Activated gamma-delta T cell treated with anti-CD3 and anti-CD28 coated beads, Interleukin-2, amount 50 U/mL, for 16 hours (primary cell): ENCODE data around the gene CDH9.
"Not testable (repeated sequence)": the region's sequence is repeated elsewhere in the genome, so short reads cannot be mapped to it uniquely, and the experiment has no call there.

Experiments
- DNase-seq: peaks from one replicate; pipeline ENCODE4 v3.0.0-alpha.2; 2020; ENCODE audit warnings: low read depth

The CDH9 gene

DNA sequence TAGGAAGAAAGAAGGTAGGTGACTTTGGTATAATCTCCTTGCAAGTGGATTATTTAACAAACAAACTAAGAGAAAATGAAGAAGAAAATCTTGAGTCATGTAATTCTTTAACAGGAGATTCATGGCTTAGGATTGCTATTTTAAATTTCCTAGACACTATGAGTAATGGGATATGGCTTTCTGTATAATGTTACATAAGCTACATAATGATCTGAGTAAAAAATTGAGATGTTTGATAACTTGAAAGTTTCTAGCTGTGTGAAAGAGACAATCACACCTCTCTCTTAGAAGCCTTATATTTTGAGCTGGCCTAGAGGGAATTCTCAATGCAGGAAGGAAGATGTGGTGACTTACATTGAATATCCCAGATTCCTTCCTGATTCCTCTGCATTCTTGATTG is 92.5 kb downstream of the CDH9 start:
- DNase-seq, result no peak

DNA sequence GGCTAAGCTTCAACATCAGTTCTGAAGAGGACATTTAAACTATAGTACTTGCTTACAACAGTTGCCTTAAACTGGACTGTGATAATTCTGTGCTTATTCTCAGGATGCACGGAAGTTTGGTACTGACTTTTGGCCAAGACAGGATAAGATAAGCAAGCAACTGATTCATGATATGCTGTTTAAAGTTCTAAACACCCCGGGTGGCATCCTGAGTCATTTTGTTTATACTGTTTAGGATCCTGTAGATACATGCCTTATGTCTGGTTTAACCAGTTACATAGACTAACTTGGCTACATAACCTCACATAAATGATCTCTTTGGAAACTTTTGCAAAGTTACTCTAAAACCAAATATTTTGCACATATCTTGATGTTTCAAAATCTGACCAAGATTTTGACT is 95.9 kb downstream of the CDH9 start:
- no peak for DNase-seq

DNA sequence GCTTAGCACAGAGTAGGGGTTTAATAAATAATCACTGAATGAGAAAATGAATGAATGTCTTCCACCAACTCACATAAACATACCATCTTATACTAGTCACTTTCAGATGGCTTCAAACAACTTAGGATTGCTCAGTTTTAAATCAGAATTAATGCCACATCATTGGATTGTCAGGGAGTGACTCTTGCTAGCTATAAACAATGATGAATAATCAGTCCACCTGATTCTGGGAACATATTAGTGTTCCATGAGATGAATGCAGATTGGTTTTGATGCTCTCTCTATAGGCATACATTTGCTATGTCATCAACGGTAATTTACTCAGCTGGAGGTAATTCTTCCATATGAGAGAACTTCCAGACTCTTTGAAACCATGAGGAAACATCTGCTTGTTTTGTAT is 97.4 kb downstream of the CDH9 start:
- DNase-seq, result no peak

DNA sequence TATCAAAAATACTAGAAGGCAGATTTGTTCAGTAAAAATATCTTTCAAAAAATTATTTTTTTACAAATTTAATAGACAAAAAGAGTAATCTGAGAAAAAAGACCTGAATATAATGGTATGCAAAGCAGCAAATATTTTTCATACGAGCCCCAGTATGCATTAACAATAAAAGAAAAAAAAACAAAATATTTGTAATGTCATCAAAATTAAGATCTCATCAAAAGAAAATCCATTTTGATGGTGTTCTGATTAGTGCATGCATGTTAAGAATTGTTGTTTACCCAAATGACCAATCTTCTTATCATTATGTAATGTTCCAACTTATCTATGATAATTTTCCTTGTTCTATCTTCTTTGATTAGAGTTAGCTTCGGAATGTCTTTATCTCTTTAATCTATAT is 106.1 kb downstream of the CDH9 start:
- no peak for DNase-seq

DNA sequence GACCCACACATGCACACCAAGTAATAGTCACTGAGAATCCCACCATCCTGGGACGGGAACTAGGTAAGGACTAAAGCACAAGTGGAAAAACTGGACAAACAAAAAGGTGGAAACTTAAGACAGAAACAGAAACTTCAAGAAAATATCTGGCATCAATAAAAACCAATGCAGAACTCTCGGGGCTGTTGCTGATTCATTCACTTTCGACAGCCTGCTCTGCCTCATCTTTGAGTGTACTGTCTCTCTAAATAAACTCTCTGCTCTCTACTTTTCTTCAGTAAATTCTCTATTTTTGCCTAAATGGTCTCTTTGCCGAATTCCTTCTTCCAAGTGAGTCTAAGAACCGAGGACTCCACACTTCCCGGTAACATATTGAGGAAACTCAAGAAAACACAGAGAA is 116.9 kb downstream of the CDH9 start:
- no peak for DNase-seq

DNA sequence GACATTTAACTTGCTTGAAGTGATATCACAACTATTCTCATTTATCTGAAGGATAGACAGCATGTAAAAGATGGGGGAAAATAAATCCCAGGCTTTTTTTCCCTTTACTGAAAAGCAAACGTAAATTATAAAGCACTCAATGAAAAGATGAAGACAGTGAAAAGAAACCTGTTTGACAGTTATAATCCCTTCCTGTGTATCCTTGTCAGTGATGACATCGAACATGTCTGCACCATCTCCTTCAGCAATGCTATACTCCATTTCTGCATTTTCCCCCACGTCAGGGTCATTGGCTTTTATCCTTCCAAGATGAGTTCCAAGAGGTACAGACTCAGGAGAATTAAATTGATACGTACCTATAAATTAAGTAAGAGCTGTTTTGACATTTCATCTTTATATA is 134.9 kb downstream of the CDH9 start:
- DNase-seq, result no peak

DNA sequence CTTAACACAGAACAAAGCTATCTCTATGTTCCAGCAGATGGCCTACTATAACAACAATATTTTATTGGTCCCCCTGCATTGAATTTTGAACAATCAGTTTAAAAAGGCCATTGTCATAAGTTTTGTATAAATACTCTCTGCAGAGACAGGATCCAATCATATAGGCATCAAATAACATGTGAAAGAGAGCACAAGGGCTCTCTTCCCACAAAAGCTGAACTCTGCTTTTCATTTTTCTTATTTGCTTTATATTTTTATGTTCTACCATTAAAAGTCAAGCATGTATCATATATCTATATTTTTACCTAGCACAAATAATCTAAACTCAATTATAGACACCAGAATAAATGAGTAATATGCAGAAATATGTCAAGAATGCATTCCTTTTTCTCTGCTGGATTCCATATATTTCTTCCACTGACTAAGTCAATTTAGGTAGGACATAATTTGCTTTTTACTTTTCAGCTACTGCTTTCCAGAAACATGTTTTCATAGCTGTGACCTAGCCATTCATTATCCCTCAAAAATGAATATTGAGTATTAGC is 143.6 kb downstream of the CDH9 start:
- DNase-seq, result no peak

DNA sequence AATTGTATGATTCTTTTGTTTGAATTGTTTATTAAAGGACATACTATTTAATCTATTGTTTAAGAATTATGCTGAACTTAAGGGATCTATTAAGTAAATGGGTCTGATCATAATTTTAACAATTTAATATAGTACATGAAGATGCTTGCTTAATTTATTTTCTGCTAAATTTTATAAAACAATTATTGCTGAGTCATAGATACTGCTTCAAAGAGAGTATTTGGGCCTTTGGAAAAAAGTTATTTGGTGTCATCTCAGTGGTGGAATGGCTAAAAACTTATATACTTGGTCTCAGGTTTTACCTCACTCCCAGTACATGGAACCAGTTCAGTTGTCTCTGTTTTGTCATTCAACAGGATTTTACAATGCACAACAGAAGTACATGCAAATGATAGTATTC is 145.3 kb downstream of the CDH9 start:
- no peak for DNase-seq

DNA sequence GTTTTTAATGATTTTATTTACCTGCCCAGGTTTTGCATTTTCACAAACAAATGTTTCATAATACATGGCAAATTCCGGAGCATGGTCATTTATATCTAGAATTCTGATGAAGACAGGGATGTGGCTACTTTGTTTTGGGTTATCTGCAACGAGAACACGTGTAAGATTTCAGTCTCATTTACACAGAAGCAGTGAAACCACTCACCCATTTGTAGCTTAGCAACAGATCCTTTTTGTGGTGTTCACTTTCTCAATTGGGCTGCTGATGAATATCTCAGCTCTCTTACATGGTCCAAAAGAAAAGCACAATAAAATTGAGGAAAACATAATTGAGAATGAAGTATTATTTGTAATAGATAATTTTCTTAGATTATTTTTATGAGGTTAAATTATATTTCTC is 148.6 kb downstream of the CDH9 start:
- no peak for DNase-seq

DNA sequence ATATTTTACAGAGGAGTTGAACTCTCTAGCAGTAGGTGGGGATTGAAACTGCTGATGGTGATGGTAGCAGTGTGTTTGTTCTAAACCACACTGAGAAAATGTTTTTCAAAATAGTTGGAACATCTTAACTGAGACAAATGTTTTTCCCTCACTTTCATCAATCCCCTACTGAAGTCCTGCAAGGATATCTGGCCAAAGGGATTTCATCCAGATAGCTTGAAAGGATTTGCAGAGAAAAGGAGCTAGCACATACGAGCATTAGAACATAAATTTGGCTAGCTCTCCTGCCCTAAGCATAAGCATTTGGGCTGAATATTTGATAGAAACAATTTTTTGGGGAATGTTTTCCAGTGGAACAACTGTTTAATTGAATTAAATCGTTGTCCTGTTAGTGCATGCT is 153.9 kb downstream of the CDH9 start:
- DNase-seq, result no peak

DNA sequence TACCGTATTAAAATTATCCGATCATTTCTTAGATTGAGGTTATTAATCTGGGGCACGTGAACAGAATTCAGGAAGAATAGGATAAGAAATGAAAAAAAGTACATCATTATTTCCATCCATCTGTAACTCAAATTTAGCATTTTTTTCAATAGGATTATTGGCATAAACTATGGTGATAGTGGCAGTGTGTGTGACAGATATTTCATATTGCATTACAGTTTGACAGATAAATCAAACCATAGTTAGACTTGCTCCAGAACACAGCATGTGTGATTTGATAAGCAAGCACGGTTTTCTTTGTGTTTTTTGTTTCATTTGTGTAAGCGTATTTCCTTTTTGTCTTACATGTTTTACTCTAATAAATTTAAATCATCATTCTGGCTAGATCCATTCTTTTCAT is 155.0 kb downstream of the CDH9 start:
- no peak for DNase-seq

DNA sequence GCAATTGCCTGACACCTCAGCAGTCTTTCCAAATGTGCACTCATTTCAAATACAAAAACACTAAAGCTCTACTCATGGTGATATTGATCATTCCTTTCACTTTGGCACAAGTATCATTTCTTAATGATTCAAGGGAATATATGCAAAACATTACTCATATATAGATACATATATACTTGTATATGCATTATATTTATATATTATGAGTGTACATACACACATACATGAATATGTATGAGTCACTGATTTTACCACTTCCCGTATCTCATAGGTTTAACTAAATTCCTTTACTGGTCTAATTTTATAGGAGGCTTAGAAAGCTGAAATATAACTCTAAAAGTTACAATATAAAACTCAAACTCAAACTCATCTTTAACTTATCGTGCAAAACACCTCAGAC is 156.5 kb downstream of the CDH9 start:
- DNase-seq, result no peak

DNA sequence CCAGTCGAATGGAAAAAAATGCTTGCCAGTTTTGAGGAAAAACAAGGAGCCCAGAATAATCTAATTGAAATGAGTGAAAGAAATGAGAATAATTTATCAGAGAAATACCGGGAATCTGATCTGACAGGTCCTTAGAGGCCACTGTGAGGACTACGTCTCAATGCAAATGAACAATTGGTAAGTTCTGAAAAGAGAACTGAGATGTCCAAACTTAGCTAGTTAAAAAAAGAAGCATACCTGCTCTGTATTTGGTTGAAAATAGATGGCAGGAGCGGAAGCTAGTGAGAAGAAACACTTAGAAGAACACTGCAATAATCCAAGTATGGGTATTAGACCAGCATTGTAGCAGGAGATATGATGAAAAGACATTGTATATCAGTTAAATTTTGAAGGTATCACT is 161.2 kb downstream of the CDH9 start:
- no peak for DNase-seq

DNA sequence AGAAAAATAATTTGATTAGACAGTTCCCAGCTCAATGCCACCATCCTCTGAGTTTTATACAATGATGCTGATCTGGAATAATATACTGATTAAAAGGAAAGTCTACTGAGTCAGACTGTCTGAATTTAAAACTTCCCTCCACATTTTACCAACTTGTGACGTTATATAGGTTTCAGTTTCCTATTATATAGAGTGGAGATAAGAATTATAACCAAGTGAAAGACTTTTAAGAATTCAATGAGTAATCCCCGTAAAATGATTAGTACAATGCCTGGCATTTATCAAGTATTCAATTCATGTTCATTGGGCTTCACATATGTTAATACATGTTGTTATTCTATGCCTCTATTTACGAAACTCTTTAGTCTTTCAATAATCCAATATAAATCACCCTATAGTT is 166.0 kb downstream of the CDH9 start:
- DNase-seq, result no peak

DNA sequence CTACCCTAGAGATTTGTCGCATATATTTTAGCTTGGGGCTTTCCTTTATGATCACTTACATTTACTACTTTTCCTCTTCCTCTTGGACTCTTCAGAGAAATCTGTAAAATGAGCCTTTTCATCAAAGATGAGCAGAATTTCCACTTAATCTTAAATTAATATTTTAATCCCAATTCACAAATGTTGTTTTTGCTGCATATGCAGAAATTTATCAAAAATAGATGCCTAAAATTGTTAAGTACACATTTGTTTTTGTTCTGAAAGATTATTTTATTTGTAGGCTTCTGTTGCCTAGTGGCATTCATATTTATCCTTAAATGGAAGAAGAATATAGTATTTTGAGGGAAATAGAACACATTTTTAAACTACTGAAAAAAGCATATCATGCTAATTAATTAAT is 168.6 kb downstream of the CDH9 start:
- no peak for DNase-seq

DNA sequence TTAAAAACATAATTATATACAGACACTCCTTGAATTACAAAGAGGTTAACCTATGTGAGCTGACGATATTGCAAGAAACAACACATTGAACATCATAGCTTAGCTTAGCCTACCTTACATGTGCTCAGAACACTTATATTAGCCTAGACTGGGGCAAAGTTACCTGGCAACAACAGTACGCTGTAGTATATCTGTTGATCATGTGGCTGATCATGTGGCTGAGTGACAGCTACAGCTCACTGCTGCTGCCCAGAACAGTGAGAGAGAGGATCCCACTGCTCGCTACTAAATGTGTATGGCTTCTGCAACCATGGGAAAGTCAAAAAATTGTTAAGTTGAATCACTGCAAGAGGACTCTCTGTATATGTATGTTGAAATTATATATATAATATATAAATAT is 169.9 kb downstream of the CDH9 start:
- no peak for DNase-seq

DNA sequence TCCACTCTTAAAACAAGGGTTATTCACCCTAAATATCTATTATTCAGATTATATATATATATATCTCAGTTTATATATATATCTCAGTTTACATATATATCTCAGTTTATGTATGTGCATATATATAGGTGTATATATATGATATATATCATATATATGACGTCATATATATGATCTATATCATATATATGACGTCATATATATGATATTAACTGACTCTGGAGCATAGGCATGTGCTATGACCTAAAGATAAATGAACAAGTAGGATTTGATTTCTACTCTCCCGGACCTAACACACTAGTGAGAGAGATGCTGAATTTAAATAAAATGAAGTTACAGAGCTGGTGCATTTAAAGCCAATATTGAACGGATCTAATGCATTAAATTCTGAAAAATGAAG is 174.3 kb downstream of the CDH9 start:
- DNase-seq, result no peak

DNA sequence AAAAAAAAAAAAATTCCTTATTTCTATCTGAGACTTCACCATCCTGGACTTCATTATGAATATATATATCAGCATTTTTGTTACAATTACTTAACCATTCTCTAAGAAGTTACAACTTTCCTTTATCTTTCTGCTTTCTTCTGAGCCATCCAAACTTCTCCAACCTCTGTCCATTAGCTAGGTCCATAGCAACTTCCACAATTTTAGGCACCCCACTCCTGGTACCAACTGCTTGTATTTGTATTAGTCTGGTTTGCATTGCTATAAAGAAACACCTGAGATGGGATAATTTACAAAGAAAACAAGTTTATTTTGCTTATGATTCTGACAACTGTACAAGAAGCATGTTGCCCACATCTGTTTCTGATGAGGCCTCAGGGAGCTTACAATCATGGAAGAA is 182.1 kb downstream of the CDH9 start:
- no peak for DNase-seq

DNA sequence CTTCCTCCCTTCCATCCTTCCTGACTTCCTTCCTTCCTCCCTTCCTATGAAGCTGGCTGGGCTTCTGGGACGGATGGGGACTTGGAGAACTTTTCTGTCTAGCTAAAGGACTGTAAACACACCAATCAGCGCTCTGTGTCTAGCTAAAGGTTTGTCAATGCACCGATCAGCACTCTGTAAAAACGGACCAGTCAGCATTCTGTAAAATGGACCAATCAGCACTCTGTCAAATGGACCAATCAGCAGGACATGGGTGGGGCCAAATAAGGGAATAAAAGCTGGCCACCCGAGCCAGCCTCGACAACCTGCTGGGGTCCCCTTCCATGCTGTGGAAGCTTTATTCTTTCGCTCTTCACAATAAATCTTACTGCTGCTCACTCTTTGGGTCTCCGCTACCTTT is 185.9 kb downstream of the CDH9 start:
- DNase-seq, result not testable (repeated sequence)

DNA sequence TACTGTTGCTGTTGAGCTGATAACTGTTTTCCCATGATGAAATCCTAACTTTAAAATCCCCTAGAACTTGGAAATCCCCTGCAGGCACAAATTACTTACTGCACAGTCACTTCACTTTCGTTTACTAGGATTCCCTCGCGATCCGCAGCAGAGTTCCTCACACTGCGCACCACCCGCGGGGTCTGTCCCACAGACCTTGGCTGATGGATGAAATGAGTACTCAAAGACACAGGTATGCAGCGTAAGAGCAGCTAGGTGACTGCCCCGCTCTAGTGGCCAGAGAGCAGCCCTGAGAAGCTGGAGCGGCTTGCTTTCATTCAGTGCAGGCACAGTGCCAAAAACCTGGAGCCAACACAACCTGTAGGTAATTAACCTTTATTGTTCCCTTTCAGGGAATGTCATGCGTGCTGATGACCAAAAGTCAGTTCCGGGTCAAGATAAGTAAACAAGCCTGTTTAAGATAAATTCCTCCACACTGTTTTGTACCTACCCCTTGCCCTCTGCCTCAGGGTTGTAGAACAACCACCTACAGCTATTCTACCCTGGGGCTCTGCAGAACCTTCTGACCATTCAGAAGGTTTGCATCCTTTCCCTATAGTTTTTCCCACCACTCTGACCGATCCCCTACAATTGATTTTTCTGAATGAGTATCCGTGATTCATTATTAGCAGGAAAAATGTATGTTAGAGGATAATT is 191.2 kb downstream of the CDH9 start:
- no peak for DNase-seq

DNA sequence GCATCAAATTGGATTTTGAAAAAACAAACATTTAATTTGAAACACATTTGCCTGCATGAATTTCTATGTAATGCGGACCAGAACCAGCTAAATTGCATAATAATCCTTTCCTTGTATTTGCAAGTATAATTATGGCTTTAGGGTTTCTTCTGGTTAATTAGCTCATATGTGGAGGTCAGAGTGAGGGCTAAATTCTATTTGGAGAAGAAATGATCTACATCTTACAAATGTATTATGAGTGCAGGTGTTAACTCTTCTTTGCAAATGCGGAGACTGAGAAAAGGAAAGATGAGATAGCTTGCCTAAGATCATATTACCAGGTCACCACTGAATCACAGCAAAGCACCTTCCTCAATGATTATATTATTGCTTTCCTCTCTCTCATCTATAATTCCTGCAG is 194.7 kb downstream of the CDH9 start:
- no peak for DNase-seq

DNA sequence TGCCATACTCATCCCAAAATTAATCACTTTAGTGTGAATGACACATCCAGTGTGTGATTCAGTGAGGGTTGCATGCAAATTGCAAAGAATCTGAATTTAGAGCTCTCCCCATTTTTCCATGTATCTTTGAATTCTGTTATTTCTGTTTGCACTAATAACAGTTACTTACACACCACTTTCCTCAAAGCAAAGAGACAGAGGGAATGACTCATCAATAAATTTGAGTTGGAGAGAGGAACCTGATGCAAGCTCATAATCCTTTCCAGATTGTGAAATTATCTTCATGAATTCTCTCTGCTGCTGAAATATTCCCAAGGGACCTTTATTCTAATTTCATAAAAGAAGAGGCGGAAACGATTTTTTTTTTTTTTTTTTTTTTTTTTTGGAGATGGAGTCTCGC is 204.8 kb downstream of the CDH9 start:
- no peak for DNase-seq
